ENCODE results near the gene HPD. TPM values are rescaled to one million over a fixed set of nuclear protein-coding genes. Genes with fewer than 3 reads are reported as not detected.

The HPD gene
- total RNA-seq, 1 donor from 2014 or later: not detected

GRCh38 chr12:121810234-121810817 is 48.3 kb downstream of the HPD start:
- H3K36me3 Mint-ChIP-seq (ENCODE audit: unreplicated experiment): peaks cover 20% of the 10 kb centered on the region
- no peaks in the 10 kb centered on the region for H3K27me3 Mint-ChIP-seq (ENCODE audit: unreplicated experiment)
- no peak overlapping the region for H3K27ac Mint-ChIP-seq (ENCODE audit: unreplicated experiment)

GRCh38 chr12:121809712-121810116 is 48.9 kb downstream of the HPD start:
- TF ChIP-seq CTCF (IDR thresholded peaks at IDR 0.05): no peak
- Mint-ChIP-seq H3K9me3 (ENCODE audit: unreplicated experiment) (no peaks in the 10 kb centered on the region), H3K4me3 (ENCODE audit: unreplicated experiment) (no peak overlapping the region), H3K27me3 (ENCODE audit: unreplicated experiment) (no peaks in the 10 kb centered on the region), H3K36me3 (ENCODE audit: unreplicated experiment) (peaks cover 20% of the 10 kb centered on the region), H3K4me1 (ENCODE audit: unreplicated experiment) (peaks cover 47% of the 10 kb centered on the region), H3K27ac (ENCODE audit: unreplicated experiment) (no peak overlapping the region)
- DNase-seq (ENCODE audit: extremely low spot score, unreplicated experiment): no peak

More at GRCh38 chr12:121810234-121810817, 48.3 kb downstream of the HPD start:
- H3K4me1 Mint-ChIP-seq (ENCODE audit: unreplicated experiment): peaks cover 45% of the 10 kb centered on the region
- H3K9me3 Mint-ChIP-seq (ENCODE audit: unreplicated experiment): no peaks in the 10 kb centered on the region
- no peak for DNase-seq (ENCODE audit: extremely low spot score, unreplicated experiment)
- H3K4me3 Mint-ChIP-seq (ENCODE audit: unreplicated experiment): no peak overlapping the region
- TF ChIP-seq CTCF (IDR thresholded peaks at IDR 0.05): no peak

- Mint-ChIP-seq H3K36me3 (ENCODE audit: unreplicated experiment) (peaks cover 18% of the 10 kb centered on the region), H3K27ac (ENCODE audit: unreplicated experiment) (no peak overlapping the region), H3K9me3 (ENCODE audit: unreplicated experiment) (no peaks in the 10 kb centered on the region), H3K27me3 (ENCODE audit: unreplicated experiment) (no peaks in the 10 kb centered on the region), H3K4me3 (ENCODE audit: unreplicated experiment) (no peak overlapping the region), H3K4me1 (ENCODE audit: unreplicated experiment) (peaks cover 46% of the 10 kb centered on the region)
- TF ChIP-seq CTCF (IDR thresholded peaks at IDR 0.05): no peak
- DNase-seq (ENCODE audit: extremely low spot score, unreplicated experiment): no peak
Measured at GRCh38 chr12:121808623-121809022, 50.0 kb downstream of the HPD start.

GRCh38 chr12:121807642-121808347 is 50.9 kb downstream of the HPD start:
- DNase-seq (ENCODE audit: extremely low spot score, unreplicated experiment): no peak
- no peak for TF ChIP-seq CTCF (IDR thresholded peaks at IDR 0.05)
- Mint-ChIP-seq H3K36me3 (ENCODE audit: unreplicated experiment) (peaks cover 16% of the 10 kb centered on the region), H3K9me3 (ENCODE audit: unreplicated experiment) (no peaks in the 10 kb centered on the region), H3K27me3 (ENCODE audit: unreplicated experiment) (no peaks in the 10 kb centered on the region), H3K4me1 (ENCODE audit: unreplicated experiment) (peaks cover 37% of the 10 kb centered on the region), H3K27ac (ENCODE audit: unreplicated experiment) (no peak overlapping the region), H3K4me3 (ENCODE audit: unreplicated experiment) (no peak overlapping the region)

Measured in osteocyte (in vitro differentiated cells).